PC-9 (cell line): ENCODE data around the gene EYS.

Experiments used
- EZH2 ChIP-seq: fragments of 200-600 bp; sonication (generic); IDR thresholded peaks from 2 replicates; pipeline ENCODE4 v1.8.0; 2017; ENCODE audit warnings: antibody characterized with exemption, low read depth
- TF ChIP-seq, protein P1 (sequence below): fragments of 200-600 bp; sonication (generic); conservative IDR thresholded peaks from 2 replicates; pipeline ENCODE4 v1.6.1; 2017; ENCODE audit warnings: mixed run types, antibody characterized with exemption, mild to moderate bottlenecking, moderate library complexity

DNA sequence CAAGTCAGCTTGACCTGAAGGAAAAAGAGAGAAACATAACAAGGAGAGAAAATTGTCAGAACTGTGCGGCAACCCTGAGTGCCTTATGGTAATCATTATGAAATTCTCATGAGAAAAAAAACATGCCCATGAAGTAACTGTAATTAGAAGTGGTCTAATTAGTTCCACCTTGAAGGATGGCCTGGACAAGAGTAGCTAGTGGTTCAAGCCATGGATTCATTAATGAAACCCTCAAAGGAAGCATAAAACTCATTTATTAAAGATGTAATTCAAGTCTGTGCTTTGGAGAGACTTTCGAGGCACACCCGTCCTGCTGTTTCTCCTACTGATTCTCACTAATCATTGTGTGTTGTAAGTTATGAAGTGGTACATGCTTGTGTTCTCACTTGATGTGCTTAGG is 1911.2 kb downstream of the EYS start:
- TF ChIP-seq, protein P1, sequence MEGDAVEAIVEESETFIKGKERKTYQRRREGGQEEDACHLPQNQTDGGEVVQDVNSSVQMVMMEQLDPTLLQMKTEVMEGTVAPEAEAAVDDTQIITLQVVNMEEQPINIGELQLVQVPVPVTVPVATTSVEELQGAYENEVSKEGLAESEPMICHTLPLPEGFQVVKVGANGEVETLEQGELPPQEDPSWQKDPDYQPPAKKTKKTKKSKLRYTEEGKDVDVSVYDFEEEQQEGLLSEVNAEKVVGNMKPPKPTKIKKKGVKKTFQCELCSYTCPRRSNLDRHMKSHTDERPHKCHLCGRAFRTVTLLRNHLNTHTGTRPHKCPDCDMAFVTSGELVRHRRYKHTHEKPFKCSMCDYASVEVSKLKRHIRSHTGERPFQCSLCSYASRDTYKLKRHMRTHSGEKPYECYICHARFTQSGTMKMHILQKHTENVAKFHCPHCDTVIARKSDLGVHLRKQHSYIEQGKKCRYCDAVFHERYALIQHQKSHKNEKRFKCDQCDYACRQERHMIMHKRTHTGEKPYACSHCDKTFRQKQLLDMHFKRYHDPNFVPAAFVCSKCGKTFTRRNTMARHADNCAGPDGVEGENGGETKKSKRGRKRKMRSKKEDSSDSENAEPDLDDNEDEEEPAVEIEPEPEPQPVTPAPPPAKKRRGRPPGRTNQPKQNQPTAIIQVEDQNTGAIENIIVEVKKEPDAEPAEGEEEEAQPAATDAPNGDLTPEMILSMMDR, result no peak
- TF ChIP-seq EZH2, result no peak
